GM18519 (cell line): Measurements from ENCODE around the gene MORN1.
A peak's percentile ranks its signal among the peaks of the same experiment; 100 is the strongest.

Experiments used
- ATAC-seq: cut with Tn5 transposase; IDR thresholded peaks from one replicate; pipeline ENCODE4 v1.9.1; 2021; ENCODE audit warnings: mild to moderate bottlenecking, moderate library complexity; ENCODE audit not compliant: unreplicated experiment, low FRiP score

The MORN1 gene

DNA sequence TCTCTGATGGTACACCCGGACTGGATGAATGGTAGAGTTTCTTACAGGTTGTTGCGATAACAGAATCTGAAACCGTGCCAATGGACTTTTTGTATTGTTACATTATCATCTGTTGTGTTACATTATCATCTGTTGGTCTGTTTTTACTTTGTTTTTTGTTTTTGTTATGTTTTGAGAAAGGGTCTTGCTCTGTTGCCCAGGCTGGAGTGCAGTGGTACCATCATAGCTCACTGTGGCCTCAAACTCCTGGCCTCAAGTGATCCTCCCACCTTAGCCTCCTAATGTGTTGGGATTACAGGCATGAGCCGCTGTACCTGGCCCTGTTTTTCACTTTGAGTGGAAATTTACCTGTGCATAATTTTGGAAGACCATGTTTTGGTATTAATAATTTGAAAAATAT, 31.2 kb upstream of the MORN1 start:
- ATAC-seq = no peak

GRCh38 chr1:2419416-2419815, 28.1 kb upstream of the MORN1 start:
- no peak for ATAC-seq

GRCh38 chr1:2418791-2419320, 27.5 kb upstream of the MORN1 start:
- ATAC-seq = no peak

DNA sequence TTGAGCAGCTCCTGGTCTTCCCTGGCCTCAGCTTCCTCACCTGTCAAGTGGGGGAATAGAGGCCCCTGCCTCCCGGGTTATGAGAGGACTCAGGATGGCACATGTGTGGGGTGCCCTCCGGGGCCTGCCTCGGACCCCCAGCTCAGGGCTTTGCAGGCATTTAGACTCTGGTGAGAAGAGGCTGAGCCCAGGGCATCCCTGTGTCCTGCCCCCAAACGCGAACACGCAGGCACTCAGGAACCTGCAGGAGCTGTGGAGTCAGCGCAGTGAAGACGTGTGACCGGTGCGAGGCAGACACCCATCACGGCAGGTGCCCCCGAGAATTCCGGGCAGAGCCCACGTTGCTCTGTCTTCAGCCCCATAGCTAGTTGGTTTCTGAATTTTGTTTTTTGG, 26.5 kb upstream of the MORN1 start:
- ATAC-seq = no peak

- ATAC-seq = no peak
These were observed 25.9 kb upstream of the MORN1 start for GRCh38 chr1:2417083-2417832.

- no peak for ATAC-seq
These were observed 25.0 kb upstream of the MORN1 start for GRCh38 chr1:2416403-2416802.

DNA sequence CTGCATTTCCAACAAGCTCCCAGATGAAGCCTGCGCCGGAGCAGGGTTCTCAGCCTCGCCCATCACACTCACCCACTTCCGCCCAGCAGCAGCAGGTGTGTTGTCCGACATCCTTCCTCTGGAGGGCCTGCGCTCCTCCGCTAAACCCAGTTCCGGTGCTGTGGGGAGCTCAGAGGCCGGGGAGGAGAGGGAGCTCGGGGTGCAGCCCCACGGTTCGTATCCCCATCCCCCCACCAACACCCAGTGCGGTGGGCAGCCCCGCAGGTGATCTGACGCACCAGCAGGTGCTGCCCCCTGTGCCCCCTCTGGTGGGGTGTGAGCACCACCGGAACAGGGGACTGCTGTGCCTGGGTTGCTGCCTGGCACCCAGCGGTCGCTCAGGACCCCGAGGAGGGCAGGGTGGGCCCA, 24.5 kb upstream of the MORN1 start:
- ATAC-seq = no peak

- ATAC-seq = no peak
These were observed 24.0 kb upstream of the MORN1 start for GRCh38 chr1:2415337-2415736.

- no peak for ATAC-seq
These were observed 23.1 kb upstream of the MORN1 start for GRCh38 chr1:2414297-2414958.

DNA sequence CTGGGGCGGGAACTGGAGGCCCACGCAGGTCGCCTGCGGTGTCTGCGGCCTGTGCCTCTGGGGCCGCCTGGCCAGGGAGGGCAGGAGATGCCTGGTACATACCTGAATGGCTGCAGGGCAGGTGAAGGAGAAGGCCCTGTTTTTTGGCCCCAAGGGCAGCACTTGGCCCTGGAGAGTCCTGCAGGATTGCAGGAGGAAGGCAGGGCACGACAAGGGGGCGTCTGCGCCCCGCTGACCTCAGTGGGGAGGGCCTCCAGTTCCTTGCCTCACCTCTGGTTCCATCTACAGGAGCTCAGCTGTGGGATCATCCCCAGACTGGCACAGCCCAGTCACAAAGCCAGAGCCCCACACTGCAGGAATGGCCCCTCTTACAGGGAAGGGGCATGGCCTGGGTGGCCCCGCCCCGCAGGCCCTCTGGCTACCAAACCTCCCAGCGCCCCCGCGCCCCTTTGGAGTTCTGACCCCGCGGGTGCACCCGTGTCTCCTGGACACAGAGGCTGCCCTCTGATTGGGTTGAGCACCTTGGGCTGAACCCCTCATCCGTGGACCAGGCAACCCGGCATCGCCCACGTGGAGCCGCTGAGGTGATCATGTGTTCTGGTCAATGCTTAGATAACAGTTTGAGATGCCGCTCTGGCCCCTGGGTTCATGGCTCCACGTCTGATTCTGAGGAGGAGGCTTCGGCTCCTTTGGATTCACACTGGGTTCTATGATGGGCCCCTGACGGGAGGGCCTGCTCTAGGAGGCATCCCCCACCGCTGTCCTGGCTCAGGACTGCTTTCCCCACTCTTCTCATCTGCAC, 22.3 kb upstream of the MORN1 start:
- no peak for ATAC-seq

DNA sequence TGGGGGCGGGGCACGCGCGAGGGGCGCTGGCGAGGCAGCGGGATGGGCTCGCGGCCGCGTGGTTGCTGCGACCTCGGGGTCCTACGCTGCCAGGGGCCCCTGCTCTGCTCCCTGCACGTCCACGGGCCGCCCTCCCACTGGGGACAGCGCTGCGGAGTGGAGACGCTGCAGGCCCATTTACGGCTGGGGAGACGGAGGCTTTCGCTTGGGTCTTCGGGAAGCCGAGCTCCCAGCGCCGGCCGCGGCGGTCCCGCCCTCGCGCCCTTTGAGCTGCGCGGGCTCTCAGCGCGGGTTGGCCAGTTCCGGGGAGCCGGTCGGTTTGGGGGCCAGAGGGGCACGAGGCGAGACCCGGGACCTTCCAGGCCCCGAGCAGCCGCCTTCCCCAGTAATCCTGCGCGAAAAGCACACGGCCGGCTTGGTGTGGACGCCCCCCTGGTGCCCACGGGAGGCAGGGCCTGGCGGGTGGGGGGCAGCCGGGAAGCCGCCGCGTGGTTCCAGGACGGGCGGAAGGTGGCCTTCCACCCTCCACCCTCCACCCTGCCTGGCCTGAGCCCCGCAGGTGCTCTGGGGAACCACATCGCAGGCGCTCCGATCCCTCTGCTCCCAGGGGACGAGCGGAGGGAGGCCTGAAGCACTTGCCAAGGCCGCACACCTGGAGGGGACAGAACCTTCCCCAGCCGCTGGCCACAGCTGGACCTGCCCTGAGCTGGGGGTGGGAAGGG, 21.6 kb upstream of the MORN1 start:
- ATAC-seq = no peak

- peak; percentile 72 for ATAC-seq
These were observed 21.0 kb upstream of the MORN1 start, which contains the start of gene PEX10 for GRCh38 chr1:2412395-2412772. Gene PEX10, minus strand, starts transcription at chr1:2412564. Its CDS starts 62 bp downstream, at chr1:2412502.

DNA sequence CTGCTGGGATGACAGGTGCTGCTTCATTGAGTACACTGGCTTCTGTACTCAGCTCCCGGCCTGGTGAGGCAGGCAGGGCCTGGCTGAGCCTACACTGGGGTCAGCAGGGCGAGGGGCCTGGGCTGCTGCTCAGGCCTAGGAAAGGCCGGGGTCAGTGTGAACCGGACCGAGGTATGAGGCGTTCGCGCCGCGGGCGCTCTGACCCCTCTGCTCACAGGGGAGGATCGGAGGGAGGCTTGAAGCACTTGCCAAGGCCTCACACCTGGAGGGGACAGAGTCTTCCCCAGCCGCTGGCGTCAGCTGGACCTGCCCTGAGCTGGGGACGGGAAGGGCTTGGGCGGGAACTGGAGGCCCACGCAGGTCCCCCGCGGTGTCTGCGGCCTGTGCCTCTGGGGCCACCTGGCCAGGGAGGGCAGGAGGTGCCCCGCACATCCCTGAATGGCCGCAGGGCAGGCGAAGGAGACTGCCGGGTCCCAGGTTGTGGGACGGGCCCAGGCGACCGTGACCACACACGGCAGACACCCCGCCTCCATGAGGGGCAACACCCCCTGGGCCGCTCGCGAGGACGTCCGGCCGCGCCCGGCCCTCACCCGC, 20.5 kb upstream of the MORN1 start:
- peak; percentile 10 for ATAC-seq

DNA sequence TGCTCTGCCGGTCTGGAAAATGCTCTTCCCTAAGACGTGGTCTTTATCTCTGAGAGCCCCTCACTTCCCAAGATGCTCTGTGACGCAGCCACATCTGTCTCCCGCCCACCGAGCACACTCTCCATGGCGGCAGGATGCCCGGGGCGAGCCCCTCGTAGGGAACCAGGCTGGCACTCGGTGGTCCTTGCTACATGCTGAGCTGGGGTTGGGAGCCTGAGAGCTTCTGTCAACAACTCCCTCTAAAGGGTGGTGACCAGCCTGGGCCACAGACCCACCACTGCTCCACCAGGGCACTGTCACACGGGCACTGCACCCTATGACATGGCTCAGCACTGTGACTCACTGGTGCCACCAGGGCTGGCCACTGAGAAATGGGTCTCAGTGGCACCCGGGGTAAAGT, 18.4 kb upstream of the MORN1 start:
- no peak for ATAC-seq

GRCh38 chr1:2408859-2409276, 17.5 kb upstream of the MORN1 start:
- no peak for ATAC-seq

DNA sequence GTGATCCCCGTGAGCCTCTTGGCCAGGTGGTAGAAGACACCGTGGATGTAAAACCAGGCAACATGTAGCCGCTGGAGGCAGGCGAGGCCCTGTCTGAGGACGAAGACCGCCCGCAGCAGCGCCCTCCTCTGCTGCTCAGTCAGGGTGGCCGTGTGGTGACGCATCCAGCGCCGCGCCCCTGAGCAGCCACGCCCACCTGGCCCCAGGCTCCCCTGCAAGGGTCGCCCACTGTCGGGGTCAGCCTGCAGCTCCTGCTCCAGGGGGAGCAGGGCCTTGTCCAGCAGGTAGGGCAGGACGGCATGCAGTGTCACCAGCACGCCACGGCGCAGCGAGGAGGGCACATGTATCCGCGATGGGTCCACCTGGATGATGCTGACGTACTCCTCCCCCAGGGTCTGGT, 17.1 kb upstream of the MORN1 start:
- ATAC-seq = no peak

DNA sequence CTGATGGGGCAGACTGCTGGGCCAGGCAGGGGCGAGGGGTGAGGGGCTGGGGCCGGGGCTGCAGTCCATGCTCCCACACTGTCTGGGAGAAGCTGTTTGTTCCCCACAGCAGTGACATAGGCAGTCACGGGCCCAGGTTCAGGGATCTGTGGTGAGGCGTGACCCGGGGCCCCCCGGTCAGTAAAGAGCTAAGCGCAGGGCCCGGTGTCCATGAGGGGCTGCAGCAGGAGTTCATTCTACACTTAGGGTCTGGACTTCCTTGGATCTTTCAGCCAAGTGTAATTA, 16.6 kb upstream of the MORN1 start:
- no peak for ATAC-seq

GRCh38 chr1:2407166-2407990, 16.0 kb upstream of the MORN1 start:
- no peak for ATAC-seq

DNA sequence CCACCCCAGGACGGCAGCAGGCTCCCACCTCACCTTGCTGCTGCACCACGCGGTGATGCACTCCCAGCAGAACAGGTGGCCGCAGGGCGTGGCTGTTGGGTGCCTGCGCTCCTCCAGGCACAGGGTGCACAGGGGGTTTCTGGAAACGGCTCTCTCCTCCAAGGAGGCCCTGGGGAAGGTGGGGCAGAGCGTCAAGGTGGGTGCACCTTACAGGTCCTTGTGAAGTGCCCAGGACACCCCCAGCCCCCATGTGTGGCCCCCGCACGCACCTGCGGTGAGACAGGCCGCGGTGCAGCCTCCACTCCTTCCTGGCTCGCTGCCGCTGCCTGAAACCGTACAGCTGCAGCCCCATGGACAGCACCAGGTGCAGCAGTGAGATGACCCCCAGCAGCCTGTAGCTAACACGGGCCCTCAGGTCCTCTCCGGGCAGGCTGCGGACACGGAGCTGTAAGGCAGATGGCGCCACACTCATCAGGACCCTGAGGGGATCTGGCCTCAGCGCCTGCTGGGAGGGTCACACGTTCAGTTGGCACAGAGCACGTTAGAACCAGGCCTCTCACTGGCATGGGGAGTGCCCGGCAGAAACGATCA, 15.2 kb upstream of the MORN1 start:
- ATAC-seq = no peak
